Measurements from ENCODE around the gene YY1.

GRCh38 chr14:100199240-100199860, 39.6 kb upstream of the YY1 start:
- TF ChIP-seq CTCF (conservative IDR thresholded peaks at IDR 0.05 in 1 of 2, IDR thresholded peaks at IDR 0.05 in 1 of 2; ENCODE audit: low read depth in 1 of 2, low read length in 2 of 2) (no peak), EZH2 (IDR thresholded peaks at IDR 0.05; ENCODE audit: low read length, missing control alignments) (no peak)
